Stimulated activated CD4-positive, alpha-beta T cell treated with anti-CD3 and anti-CD28 coated beads, Interleukin-1b, Interleukin-23, amount 100 ng/mL, for 4 hours (primary cell): ENCODE data around the gene KCNE3.

Source experiments
- DNase-seq, 2 donors: peaks; one replicate each; pipeline ENCODE4 v3.0.0-alpha.2; 2020; ENCODE audit warnings: low read depth in 2 of 2

KCNE3 gene

GRCh38 chr11:74466916-74467885 lies at the start of gene KCNE3:
KCNE3 (minus strand) TSS chr11:74467549; CDS start chr11:74457563, 9,986 bp downstream.
- DNase-seq = no peak

GRCh38 chr11:74507582-74507981 lies 40.2 kb upstream of the KCNE3 start:
- no peak for DNase-seq

- no peak for DNase-seq
Observed at GRCh38 chr11:74506823-74507222, 39.5 kb upstream of the KCNE3 start.

- DNase-seq = no peak
Observed at GRCh38 chr11:74505911-74506310, 38.6 kb upstream of the KCNE3 start.

- no peak for DNase-seq
Observed at GRCh38 chr11:74504100-74504691, 36.8 kb upstream of the KCNE3 start.

GRCh38 chr11:74494916-74495315 lies 27.6 kb upstream of the KCNE3 start:
- no peak for DNase-seq

- DNase-seq = no peak
Observed at GRCh38 chr11:74493791-74494630, 26.7 kb upstream of the KCNE3 start.

- peak; percentile 96 to 97 for DNase-seq
Observed at GRCh38 chr11:74492974-74493790, 25.8 kb upstream of the KCNE3 start, which contains the start of gene LIPT2. LIPT2 (minus strand) TSS chr11:74493724; CDS start chr11:74493703, 21 bp downstream.

GRCh38 chr11:74492084-74492483 lies 24.7 kb upstream of the KCNE3 start:
- no peak for DNase-seq

- no peak for DNase-seq
Observed at GRCh38 chr11:74490941-74491340, 23.6 kb upstream of the KCNE3 start.

- DNase-seq = no peak
Observed at GRCh38 chr11:74487875-74488274, 20.5 kb upstream of the KCNE3 start.

- DNase-seq = no peak
Observed at GRCh38 chr11:74485868-74486267, 18.5 kb upstream of the KCNE3 start.

GRCh38 chr11:74480688-74481417 lies 13.5 kb upstream of the KCNE3 start:
- no peak for DNase-seq

GRCh38 chr11:74479732-74480123 lies 12.4 kb upstream of the KCNE3 start:
- no peak for DNase-seq

GRCh38 chr11:74478877-74479731 lies 11.8 kb upstream of the KCNE3 start:
- DNase-seq = no peak

- no peak for DNase-seq
Observed at GRCh38 chr11:74476536-74476935, 9.2 kb upstream of the KCNE3 start.

- no peak for DNase-seq
Observed at GRCh38 chr11:74474316-74474715, 7.0 kb upstream of the KCNE3 start.

GRCh38 chr11:74473382-74474173 lies 6.2 kb upstream of the KCNE3 start:
- no peak for DNase-seq
